Liver (tissue), 9 donors: Measurements from ENCODE around the gene SOX2. TPM values are rescaled to one million over a fixed set of nuclear protein-coding genes. Genes with fewer than 3 reads are reported as not detected.

Experiments
- DNase-seq: peaks from one replicate; pipeline ENCODE4 v3.0.0-alpha.2; 2017; ENCODE audit warnings: low spot score
- H3K27ac ChIP-seq, 2 donors: one replicate each; pipeline ENCODE4 v1.7.0; 2013; ENCODE audit warnings: inconsistent platforms in 2 of 2, low read length in 2 of 2, control low read depth in 1 of 2, low read depth in 1 of 2, mild to moderate bottlenecking in 1 of 2
- H3K27me3 ChIP-seq, 4 donors: one replicate each; pipeline versions ENCODE4 v1.6.1 to v1.7.0; 2013; ENCODE audit warnings: low read length in 3 of 4, inconsistent platforms in 1 of 4, mild to moderate bottlenecking in 1 of 4, moderate library complexity in 1 of 4; ENCODE audit not compliant: control insufficient read depth in 4 of 4, insufficient read depth in 4 of 4
- H3K36me3 ChIP-seq, 4 donors: one replicate each; pipeline versions ENCODE4 v1.6.1 to v1.7.0; 2013; ENCODE audit warnings: low read length in 3 of 4, mild to moderate bottlenecking in 3 of 4, low read depth in 1 of 4, moderate library complexity in 1 of 4; ENCODE audit not compliant: control insufficient read depth in 4 of 4, insufficient read depth in 3 of 4
- H3K4me1 ChIP-seq, 4 donors: one replicate each; pipeline versions ENCODE4 v1.6.1 to v1.7.0; 2013; ENCODE audit warnings: low read length in 3 of 4, mild to moderate bottlenecking in 3 of 4, moderate library complexity in 1 of 4; ENCODE audit not compliant: control insufficient read depth in 4 of 4, insufficient read depth in 4 of 4
- H3K4me3 ChIP-seq, 3 donors: one replicate each; pipeline versions ENCODE4 v1.6.1 to v1.7.0; 2013; ENCODE audit warnings: low read length in 3 of 3, control low read depth in 1 of 3, low read depth in 1 of 3, mild to moderate bottlenecking in 1 of 3
- H3K9ac ChIP-seq, 2 donors: one replicate each; pipeline ENCODE4 v1.7.0; 2013; ENCODE audit warnings: low read length in 2 of 2, mild to moderate bottlenecking in 2 of 2, moderate library complexity in 2 of 2, control low read depth in 1 of 2, low read depth in 1 of 2
- H3K9me3 ChIP-seq, 4 donors: one replicate each; pipeline versions ENCODE4 v1.6.1 to v1.7.0; 2013; ENCODE audit warnings: low read length in 3 of 4; ENCODE audit not compliant: control insufficient read depth in 4 of 4
- EGR1 ChIP-seq, 2 donors: IDR thresholded peaks; 2 replicates each; pipeline ENCODE4 v1.6.1; 2016 to 2018; ENCODE audit warnings: antibody characterized with exemption in 2 of 2, low read depth in 2 of 2
- FOXA1 ChIP-seq: IDR thresholded peaks from 2 replicates; pipeline ENCODE4 v1.6.1; 2016; ENCODE audit warnings: antibody characterized with exemption
- FOXA2 ChIP-seq: IDR thresholded peaks from 2 replicates; pipeline ENCODE4 v1.6.1; 2016; ENCODE audit warnings: antibody characterized with exemption
- GABPA ChIP-seq, 2 donors: IDR thresholded peaks in 1 of 2; conservative IDR thresholded peaks in 1 of 2; 2 replicates each; pipeline ENCODE4 v1.6.1; 2016; ENCODE audit warnings: antibody characterized with exemption in 2 of 2, mild to moderate bottlenecking in 1 of 2, moderate library complexity in 1 of 2
- HNF4G ChIP-seq: IDR thresholded peaks from 2 replicates; pipeline ENCODE4 v1.6.1; 2016; ENCODE audit warnings: antibody characterized with exemption
- JUND ChIP-seq, 2 donors: IDR thresholded peaks; 2 replicates each; pipeline ENCODE4 v1.6.1; 2016; ENCODE audit warnings: antibody characterized with exemption in 2 of 2
- MAX ChIP-seq: IDR thresholded peaks from 2 replicates; pipeline ENCODE4 v1.6.1; 2016; ENCODE audit warnings: antibody characterized with exemption
- NR2F2 ChIP-seq: IDR thresholded peaks from 2 replicates; pipeline ENCODE4 v1.6.1; 2016; ENCODE audit warnings: antibody characterized with exemption
- RAD21 ChIP-seq, 2 donors: IDR thresholded peaks; 2 replicates each; pipeline ENCODE4 v1.6.1; 2016; ENCODE audit warnings: antibody characterized with exemption in 2 of 2, mild to moderate bottlenecking in 2 of 2
- REST ChIP-seq: IDR thresholded peaks from 2 replicates; pipeline ENCODE4 v1.6.1; 2016; ENCODE audit warnings: antibody characterized with exemption, mild to moderate bottlenecking
- SP1 ChIP-seq: IDR thresholded peaks from 2 replicates; pipeline ENCODE4 v1.6.1; 2018; ENCODE audit warnings: antibody characterized with exemption, mild to moderate bottlenecking
- WGBS: extraction: QIAGEN DNeasy Blood & Tissue Kit; methylation state at CpG from one replicate; pipeline ENCODE4 v1.1.7; 2013; 5-methylcytosine and 5-hydroxymethylcytosine counted together
- polyA plus RNA-seq, 2 donors: library from polyadenylated mRNA; stranded (reverse) in 1 of 2; unstranded in 1 of 2; fragments of 200-250 nt in 1 of 2; fragments of >200 nt in 1 of 2; fragmentation: Nextera tagmentation in 1 of 2; extraction: Ambion mirVana in 1 of 2; gene quantifications; one replicate each; pipeline versions ENCODE4 v1.2.1 to v1.2.3, GENCODE V29; 2013 to 2015
- total RNA-seq, 2 donors: library from RNA; depleted of rRNA; stranded (reverse); fragments of >200 nt; gene quantifications; one replicate each; pipeline ENCODE4 v1.2.3, GENCODE V29; 2014
- donor health status: healthy.
- donor health status: healthy.
- donor health status: healthy.
- donor health status: healthy.
- donor health status: healthy.

SOX2 gene
- total and polyA plus RNA-seq, 4 donors: 0.02 TPM; not detected in 3

GRCh38 chr3:181726351-181727330, 14.9 kb downstream of the SOX2 start:
- H3K9me3 ChIP-seq: peaks cover 0 to 9% (median 0%) of the 10 kb centered on the region in 4 donors
- H3K9ac ChIP-seq: no peak overlapping the region
- H3K27me3 ChIP-seq: peaks cover 4 to 26% (median 13%) of the 10 kb centered on the region in 4 donors
- no peaks in the 10 kb centered on the region for H3K36me3 ChIP-seq
- no peak for DNase-seq
- peaks cover 11 to 26% (median 21%) of the 10 kb centered on the region in 4 donors for H3K4me1 ChIP-seq
- 7% methylated on average over 62 of the region's 62 CpGs for WGBS
- peak overlapping the region; percentile 57 to 58 (median 57) for H3K4me3 ChIP-seq
- TF ChIP-seq FOXA1 (no peak), REST (no peak), NR2F2 (no peak), JUND (IDR thresholded peaks at IDR 0.05) (no peak), SP1 (no peak), RAD21 (IDR thresholded peaks at IDR 0.05) (peak in 1 of 2 donors; percentile 18), HNF4G (no peak), MAX (peak; percentile 34)
- H3K27ac ChIP-seq: no peak overlapping the region

- H3K9me3 ChIP-seq: peaks cover 0 to 9% (median 0%) of the 10 kb centered on the region in 4 donors
- no peak for DNase-seq
- H3K27me3 ChIP-seq: peaks cover 4 to 20% (median 12%) of the 10 kb centered on the region in 4 donors
- whole genome bisulfite sequencing: 5% methylated on average over 24 of the region's 24 CpGs
- H3K4me3 ChIP-seq: peak overlapping the region; percentile 57 to 58 (median 57)
- no peak for TF ChIP-seq GABPA (IDR thresholded peaks at IDR 0.05 in 1 of 2, conservative IDR thresholded peaks at IDR 0.05 in 1 of 2)
- TF ChIP-seq EGR1 (IDR thresholded peaks at IDR 0.05; ENCODE audit: low read depth in 2 of 2): no peak
- no peak for TF ChIP-seq FOXA2
- no peaks in the 10 kb centered on the region for H3K36me3 ChIP-seq
- H3K27ac ChIP-seq: no peak overlapping the region
- no peak overlapping the region for H3K9ac ChIP-seq
- peaks cover 11 to 26% (median 21%) of the 10 kb centered on the region in 4 donors for H3K4me1 ChIP-seq
Observed at GRCh38 chr3:181727341-181728032, 15.8 kb downstream of the SOX2 start.
